GM21360 (cell line): ENCODE measurements around the gene OTX2.

ENCODE experiments used
- ATAC-seq: cut with Tn5 transposase; IDR thresholded peaks from one replicate; pipeline ENCODE4 v1.9.1; 2021; ENCODE audit warnings: mild to moderate bottlenecking, moderate library complexity; ENCODE audit not compliant: unreplicated experiment

Gene OTX2

GRCh38 chr14:56797003-56797568 lies 13.2 kb downstream of the OTX2 start:
- ATAC-seq, result no peak

- no peak for ATAC-seq
Measured at GRCh38 chr14:56796259-56796658, 14.0 kb downstream of the OTX2 start.

- ATAC-seq, result no peak
Measured at GRCh38 chr14:56795284-56795622, 15.0 kb downstream of the OTX2 start.

- no peak for ATAC-seq
Measured at GRCh38 chr14:56794557-56795283, 15.6 kb downstream of the OTX2 start.

- no peak for ATAC-seq
Measured at GRCh38 chr14:56794088-56794556, 16.2 kb downstream of the OTX2 start.

GRCh38 chr14:56789955-56790354 lies 20.3 kb downstream of the OTX2 start:
- no peak for ATAC-seq

- ATAC-seq, result no peak
Measured at GRCh38 chr14:56787530-56787929, 22.7 kb downstream of the OTX2 start.

- ATAC-seq, result no peak
Measured at GRCh38 chr14:56782711-56783110, 27.6 kb downstream of the OTX2 start.

GRCh38 chr14:56774503-56774902 lies 35.8 kb downstream of the OTX2 start:
- ATAC-seq, result no peak

- no peak for ATAC-seq
Measured at GRCh38 chr14:56770512-56770911, 39.8 kb downstream of the OTX2 start.

- no peak for ATAC-seq
Measured at GRCh38 chr14:56760164-56760914, 49.9 kb downstream of the OTX2 start.

GRCh38 chr14:56759633-56760032 lies 50.6 kb downstream of the OTX2 start:
- ATAC-seq, result no peak

GRCh38 chr14:56759094-56759493 lies 51.2 kb downstream of the OTX2 start:
- no peak for ATAC-seq

- no peak for ATAC-seq
Measured at GRCh38 chr14:56754921-56755320, 55.4 kb downstream of the OTX2 start.

- ATAC-seq, result no peak
Measured at GRCh38 chr14:56753396-56753795, 56.9 kb downstream of the OTX2 start.

- ATAC-seq, result no peak
Measured at GRCh38 chr14:56752428-56752827, 57.9 kb downstream of the OTX2 start.

- no peak for ATAC-seq
Measured at GRCh38 chr14:56751471-56751870, 58.8 kb downstream of the OTX2 start.
